Neural progenitor cell (in vitro differentiated cells): ENCODE measurements around the gene PPP1R9A.

Experiments used
- EZH2 ChIP-seq: fragments of 200-600 bp; sonication (generic); IDR thresholded peaks from 2 replicates; pipeline ENCODE4 v1.6.1; 2017; ENCODE audit warnings: antibody characterized with exemption, mild to moderate bottlenecking, moderate library complexity
- TF ChIP-seq, protein P1 (sequence below): fragments of 200-600 bp; sonication (generic); IDR thresholded peaks from 2 replicates; pipeline ENCODE4 v1.5.1; 2017; ENCODE audit warnings: antibody characterized with exemption, mild to moderate bottlenecking

DNA sequence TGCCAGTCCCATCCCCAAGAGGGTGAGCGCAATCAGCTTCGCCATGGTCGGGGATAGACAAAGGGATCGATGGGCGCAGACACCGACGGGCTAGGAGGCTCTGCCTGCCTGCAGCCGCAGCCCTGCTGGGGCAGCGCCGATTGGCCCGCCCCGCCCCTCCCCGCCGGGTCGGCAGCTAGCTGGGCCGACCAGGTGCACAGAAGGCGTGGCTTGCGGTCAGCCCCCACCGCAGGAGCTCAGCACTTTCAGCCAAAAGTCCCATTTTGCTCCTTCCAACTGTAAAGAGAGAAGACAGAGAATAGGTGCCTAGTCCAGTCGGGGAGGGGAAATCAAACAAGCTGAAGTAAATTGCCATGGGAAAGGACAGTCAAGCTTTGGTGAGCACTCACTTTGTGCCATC, 417.0 kb downstream of the PPP1R9A start, which contains the start of gene PON1:
- TF ChIP-seq, protein P1, sequence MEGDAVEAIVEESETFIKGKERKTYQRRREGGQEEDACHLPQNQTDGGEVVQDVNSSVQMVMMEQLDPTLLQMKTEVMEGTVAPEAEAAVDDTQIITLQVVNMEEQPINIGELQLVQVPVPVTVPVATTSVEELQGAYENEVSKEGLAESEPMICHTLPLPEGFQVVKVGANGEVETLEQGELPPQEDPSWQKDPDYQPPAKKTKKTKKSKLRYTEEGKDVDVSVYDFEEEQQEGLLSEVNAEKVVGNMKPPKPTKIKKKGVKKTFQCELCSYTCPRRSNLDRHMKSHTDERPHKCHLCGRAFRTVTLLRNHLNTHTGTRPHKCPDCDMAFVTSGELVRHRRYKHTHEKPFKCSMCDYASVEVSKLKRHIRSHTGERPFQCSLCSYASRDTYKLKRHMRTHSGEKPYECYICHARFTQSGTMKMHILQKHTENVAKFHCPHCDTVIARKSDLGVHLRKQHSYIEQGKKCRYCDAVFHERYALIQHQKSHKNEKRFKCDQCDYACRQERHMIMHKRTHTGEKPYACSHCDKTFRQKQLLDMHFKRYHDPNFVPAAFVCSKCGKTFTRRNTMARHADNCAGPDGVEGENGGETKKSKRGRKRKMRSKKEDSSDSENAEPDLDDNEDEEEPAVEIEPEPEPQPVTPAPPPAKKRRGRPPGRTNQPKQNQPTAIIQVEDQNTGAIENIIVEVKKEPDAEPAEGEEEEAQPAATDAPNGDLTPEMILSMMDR: no peak
- TF ChIP-seq EZH2: no peak
